T-helper 17 cell (primary cell): ENCODE results near the gene RAD51C. TPM values are rescaled to one million over a fixed set of nuclear protein-coding genes. Genes with fewer than 3 reads are reported as not detected.
A peak's percentile ranks its signal among the peaks of the same experiment; 100 is the strongest.
"Not testable (repeated sequence)": the region's sequence is repeated elsewhere in the genome, so short reads cannot be mapped to it uniquely, and the experiment has no call there.

ENCODE experiments used
- ATAC-seq: fragments of 150-1000 bp; cut with Tn5 transposase; 2 replicates; pipeline ENCODE4 v1.10.0; 2021; ENCODE audit warnings: mild to moderate bottlenecking, moderate library complexity
- DNase-seq, 3 donors: peaks; one replicate each; pipeline versions ENCODE4 v3.0.0 to v3.0.0-alpha.2; 2020 to 2021
- H3K9me3 ChIP-seq: one replicate; pipeline ENCODE4 v1.7.0; 2013; ENCODE audit warnings: low read length, mild to moderate bottlenecking; ENCODE audit not compliant: control insufficient read depth, poor library complexity, severe bottlenecking
- H3K27ac Mint-ChIP-seq: one replicate; pipeline ENCODE4 v1.8.0; 2022; ENCODE audit warnings: mild to moderate bottlenecking, moderate library complexity, mixed read lengths
- H3K27me3 Mint-ChIP-seq: one replicate; pipeline ENCODE4 v1.8.0; 2022; ENCODE audit warnings: mixed read lengths
- H3K36me3 Mint-ChIP-seq: one replicate; pipeline ENCODE4 v1.8.0; 2022; ENCODE audit warnings: low read depth, mixed read lengths
- H3K4me1 Mint-ChIP-seq: one replicate; pipeline ENCODE4 v1.8.0; 2022; ENCODE audit warnings: mild to moderate bottlenecking, mixed read lengths
- H3K4me3 Mint-ChIP-seq: one replicate; pipeline ENCODE4 v1.8.0; 2022; ENCODE audit warnings: mild to moderate bottlenecking, moderate library complexity, mixed read lengths
- total RNA-seq, 4 donors: library from RNA in 2 of 4; stranded (reverse) in 2 of 4; gene quantifications; one replicate each; pipeline ENCODE4 v1.2.3 and lab custom pipeline; 2022 to 2026

The RAD51C gene
- total RNA-seq (10 to 100 TPM in 1 of 2 donors, 1 to 10 TPM in 1; 6.3 to 16.0 TPM), total RNA-seq (lab: John Stamatoyannopoulos, UW) (7.8 to 20.6 reads per million in 2 donors)

DNA sequence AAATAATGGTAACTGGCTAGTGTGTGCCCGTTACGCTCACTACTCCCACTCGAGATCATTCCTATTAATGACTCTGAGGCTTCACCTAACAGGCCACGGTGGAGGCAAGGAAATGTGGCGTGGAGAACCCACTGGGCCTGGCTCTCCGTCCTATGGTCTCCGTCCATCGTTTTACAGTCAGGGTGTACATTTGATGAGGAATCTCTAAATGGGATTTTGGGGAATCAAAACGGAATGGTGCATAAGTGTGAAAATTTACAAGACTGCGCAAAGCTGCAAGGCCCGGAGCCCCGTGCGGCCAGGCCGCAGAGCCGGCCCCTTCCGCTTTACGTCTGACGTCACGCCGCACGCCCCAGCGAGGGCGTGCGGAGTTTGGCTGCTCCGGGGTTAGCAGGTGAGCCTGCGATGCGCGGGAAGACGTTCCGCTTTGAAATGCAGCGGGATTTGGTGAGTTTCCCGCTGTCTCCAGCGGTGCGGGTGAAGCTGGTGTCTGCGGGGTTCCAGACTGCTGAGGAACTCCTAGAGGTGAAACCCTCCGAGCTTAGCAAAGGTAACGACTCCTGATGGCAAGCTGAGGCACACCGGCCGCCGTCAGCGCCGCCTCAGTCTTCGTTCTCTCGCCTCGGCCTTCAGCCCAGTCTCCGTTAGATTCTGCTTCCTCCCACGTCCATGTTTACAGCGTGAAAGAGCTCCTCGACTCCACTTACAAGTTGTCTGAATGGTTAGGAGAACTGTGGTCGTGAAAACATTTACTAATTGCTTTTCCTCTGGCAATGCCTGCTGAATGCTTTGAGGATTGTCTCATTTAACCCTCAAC lies at the start of gene RAD51C:
Gene RAD51C, plus strand, starts transcription at position 364 of the 817 bp plus-strand sequence. Its CDS starts 42 bp downstream, at position 406.
- no peaks in the 10 kb centered on the region for H3K9me3 ChIP-seq
- ATAC-seq (peak; percentile 99), DNase-seq (peak; percentile 61 to 77 (median 62))
- H3K27ac Mint-ChIP-seq = peak within 1 kb of the TSS; percentile 98
- no peaks in the 10 kb centered on the region for H3K27me3 Mint-ChIP-seq
- H3K36me3 Mint-ChIP-seq = no peaks in the 10 kb centered on the region
- peaks cover 23% of the 10 kb centered on the region for H3K4me1 Mint-ChIP-seq
- peak within 1 kb of the TSS; percentile 96 for H3K4me3 Mint-ChIP-seq

DNA sequence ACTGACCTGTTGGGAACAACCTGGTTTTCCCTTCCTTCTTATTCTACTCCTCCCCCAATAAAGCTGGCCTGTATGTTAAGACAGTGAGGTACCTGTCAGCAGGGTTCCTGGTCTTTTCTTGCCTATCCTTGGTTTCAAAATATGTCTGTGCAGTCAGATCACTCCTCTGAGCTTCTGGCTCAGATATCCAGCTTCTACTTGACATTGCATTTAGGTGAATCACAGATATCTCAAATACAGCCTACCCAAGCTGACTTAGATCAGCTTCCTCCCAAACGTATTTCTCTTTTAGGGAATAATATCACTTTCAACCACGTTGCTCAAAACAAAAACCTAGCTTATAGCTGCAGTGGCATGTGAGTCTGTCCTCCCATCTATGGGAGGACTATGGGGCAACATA lies 49.3 kb upstream of the RAD51C start:
- Mint-ChIP-seq H3K27me3 (peaks cover 4% of the 10 kb centered on the region), H3K27ac (no peak overlapping the region), H3K4me3 (no peak overlapping the region), H3K4me1 (peaks cover 8% of the 10 kb centered on the region), H3K36me3 (no peaks in the 10 kb centered on the region)
- no peak for ATAC-seq
- no peak for DNase-seq
- no peaks in the 10 kb centered on the region for H3K9me3 ChIP-seq

DNA sequence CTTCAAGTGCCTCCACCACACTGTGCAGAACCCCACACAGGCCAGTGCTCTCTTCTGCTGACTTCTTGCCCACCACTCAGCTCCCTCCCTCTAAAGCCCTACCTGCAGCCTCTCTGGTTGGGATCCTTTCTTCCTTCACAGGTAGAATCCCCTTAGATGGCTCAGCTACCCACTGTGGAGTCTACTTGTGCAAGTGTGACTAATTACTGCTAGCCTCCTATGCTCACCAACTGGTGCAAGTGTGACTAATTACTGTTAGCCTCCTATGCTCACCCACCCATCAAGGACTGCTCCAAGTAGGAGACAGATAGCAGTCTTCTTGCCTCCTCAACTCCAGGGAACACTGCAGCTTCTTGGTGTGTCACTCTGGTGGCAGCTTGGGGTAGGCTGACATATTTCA lies 44.2 kb upstream of the RAD51C start:
- no peaks in the 10 kb centered on the region for H3K27me3 Mint-ChIP-seq
- H3K4me3 Mint-ChIP-seq = no peak overlapping the region
- no peak for ATAC-seq
- DNase-seq = no peak
- no peaks in the 10 kb centered on the region for H3K36me3 Mint-ChIP-seq
- H3K27ac Mint-ChIP-seq = no peak overlapping the region
- H3K9me3 ChIP-seq = no peaks in the 10 kb centered on the region
- H3K4me1 Mint-ChIP-seq = peaks cover 4% of the 10 kb centered on the region

DNA sequence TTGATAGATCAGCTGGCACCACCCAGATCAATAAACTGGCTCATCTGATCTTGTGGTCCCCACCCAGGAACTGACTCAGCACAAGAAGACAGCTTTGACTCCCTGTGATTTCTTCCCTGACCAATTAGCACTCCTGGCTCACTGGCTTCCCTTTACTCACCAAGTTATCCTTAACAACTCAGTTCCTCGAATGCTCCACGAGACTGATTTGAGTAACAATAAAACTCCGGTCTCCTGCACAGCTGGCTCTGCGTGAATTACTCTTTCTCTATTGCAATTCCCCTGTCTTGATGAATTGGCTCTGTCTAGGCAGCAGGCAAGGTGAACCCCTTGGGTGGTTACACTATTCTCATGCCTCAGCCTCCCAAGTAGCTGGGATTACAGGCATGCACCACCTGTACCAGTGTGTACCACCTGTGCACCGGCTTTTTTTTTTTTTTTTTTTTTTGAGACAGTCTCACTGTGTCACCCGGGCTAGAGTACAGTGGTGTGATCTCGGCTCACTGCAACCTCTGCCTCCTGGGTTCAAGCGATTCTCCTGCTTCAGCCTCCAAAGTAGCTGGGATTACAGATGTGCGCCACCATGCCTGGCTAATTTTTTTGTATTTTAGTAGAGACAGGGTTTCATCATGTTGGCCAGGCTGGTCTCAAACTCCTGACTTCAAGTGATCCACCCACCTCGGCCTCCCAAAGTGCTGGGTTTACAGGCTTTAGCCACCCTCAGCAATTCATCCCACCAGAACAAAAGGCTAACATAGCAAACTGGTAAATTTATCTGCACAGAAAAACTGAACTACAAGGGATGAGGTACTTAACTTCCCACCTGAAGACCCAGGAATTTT lies 34.2 kb upstream of the RAD51C start:
- Mint-ChIP-seq H3K4me3 (peak overlapping the region; percentile 88), H3K27ac (peak overlapping the region; percentile 96), H3K4me1 (peaks cover 12% of the 10 kb centered on the region)
- H3K36me3 Mint-ChIP-seq, DNase-seq, ATAC-seq, H3K9me3 ChIP-seq, H3K27me3 Mint-ChIP-seq: not testable (repeated sequence)

DNA sequence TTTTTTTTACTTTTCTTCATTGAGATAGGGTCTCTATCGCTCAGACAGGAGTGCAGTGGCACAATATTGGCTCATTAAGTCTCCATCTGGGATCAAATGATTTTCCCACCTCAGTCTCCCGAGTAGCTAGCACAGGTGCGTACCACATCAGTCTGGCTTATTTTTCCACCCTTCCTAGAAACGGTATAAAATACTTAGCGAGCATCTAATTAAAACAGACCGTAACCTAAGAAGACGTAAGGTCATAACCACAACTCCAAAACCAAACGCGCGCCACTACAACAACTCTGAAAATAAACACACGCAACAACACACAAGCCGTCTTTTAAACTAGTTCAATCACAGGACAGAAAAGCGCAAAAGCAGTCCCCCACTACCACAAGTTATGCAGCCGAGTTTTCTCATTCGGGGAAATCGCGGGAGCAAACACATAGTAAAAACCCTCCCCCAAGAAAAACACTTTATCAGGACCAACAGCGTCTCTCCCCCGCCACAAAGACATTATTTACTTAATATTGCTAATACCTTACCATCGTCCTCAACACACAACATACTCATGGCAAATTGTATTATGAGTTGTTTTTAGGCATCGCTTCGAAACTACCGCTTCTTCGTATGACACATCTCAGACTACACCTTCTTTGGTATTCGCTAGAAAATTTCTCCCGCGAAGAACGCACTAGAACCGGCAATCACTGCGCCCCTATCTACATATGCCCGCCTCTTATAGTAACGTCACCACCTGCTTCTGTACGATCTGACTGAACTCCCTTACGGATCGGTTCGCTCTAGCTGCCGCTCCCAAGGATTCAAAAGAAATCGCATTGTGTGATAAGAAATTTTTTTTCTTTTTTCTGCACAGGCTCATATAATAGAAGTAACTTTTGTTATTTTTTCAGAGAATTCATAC lies 33.3 kb upstream of the RAD51C start:
- H3K4me3 Mint-ChIP-seq = peak overlapping the region; percentile 88
- H3K9me3 ChIP-seq = no peaks in the 10 kb centered on the region
- H3K4me1 Mint-ChIP-seq = peaks cover 12% of the 10 kb centered on the region
- peaks cover 4% of the 10 kb centered on the region for H3K27me3 Mint-ChIP-seq
- ATAC-seq (peak; percentile 85), DNase-seq (peak; percentile 32 to 70 (median 57))
- H3K27ac Mint-ChIP-seq = peak overlapping the region; percentile 96
- no peaks in the 10 kb centered on the region for H3K36me3 Mint-ChIP-seq

DNA sequence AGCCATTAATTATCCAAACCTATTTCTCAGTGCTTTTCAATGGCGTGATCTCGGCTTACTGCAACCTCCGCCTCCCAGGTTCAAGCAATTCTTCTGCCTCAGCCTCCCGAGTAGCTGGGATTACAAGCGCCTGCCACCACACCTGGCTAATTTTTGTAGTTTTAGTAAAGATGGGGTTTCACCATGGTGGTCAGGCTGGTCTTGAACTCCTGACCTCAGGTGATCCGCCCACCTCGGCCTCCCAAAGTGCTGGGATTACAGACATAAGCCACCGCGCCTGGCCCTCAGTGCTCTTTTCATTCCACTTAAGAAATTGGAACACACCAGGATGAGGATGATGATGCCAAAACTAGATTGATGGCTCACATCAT lies 32.7 kb upstream of the RAD51C start:
- H3K27ac Mint-ChIP-seq = peak overlapping the region; percentile 96
- peak overlapping the region; percentile 88 for H3K4me3 Mint-ChIP-seq
- peaks cover 12% of the 10 kb centered on the region for H3K4me1 Mint-ChIP-seq
- ATAC-seq = peak; percentile 4
- H3K36me3 Mint-ChIP-seq, H3K27me3 Mint-ChIP-seq, DNase-seq, H3K9me3 ChIP-seq: not testable (repeated sequence)

DNA sequence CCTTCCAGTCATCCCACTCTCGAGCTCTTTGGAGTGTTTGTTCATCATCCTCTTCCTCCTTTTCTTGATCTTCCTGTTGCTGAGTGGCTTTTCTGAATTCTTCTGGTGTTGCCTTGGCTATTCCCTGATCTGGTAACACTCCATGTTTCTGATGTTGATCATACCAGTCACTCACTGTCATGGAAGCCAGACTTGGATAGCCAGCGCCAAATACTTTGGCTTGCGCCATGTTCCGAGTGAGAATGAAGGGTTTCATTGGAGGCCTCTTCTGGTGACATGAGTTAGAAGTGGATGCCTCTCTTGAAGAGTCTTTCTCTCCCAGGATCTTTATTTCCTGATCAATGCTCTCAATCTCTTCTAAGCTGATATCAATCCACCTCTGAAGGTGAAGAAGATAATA lies 31.8 kb upstream of the RAD51C start:
- no peak for DNase-seq
- H3K9me3 ChIP-seq = no peaks in the 10 kb centered on the region
- Mint-ChIP-seq H3K27me3 (peaks cover 4% of the 10 kb centered on the region), H3K4me3 (peak overlapping the region; percentile 68), H3K4me1 (peaks cover 12% of the 10 kb centered on the region), H3K27ac (peak overlapping the region; percentile 37), H3K36me3 (no peaks in the 10 kb centered on the region)
- ATAC-seq = no peak

DNA sequence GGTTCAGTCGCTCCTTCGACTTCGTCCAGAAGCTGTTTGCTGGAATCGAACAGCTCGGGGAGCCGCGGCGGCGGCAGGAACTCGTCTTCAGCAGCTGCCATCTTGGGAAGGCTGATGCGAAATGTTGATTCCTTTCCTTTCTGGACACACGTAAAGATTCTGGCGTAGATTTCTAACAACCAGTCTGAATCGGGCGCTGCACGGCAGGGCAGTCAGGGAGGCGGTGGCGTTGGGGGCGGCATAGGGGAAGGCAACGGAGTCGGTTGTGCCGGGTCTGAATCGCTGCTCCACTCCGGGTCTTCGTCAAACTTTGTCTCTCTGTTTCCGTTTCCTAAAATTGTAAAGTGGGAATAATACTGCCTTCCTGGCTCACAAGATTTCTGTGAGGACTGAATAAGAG lies 30.9 kb upstream of the RAD51C start:
- peaks cover 14% of the 10 kb centered on the region for H3K4me1 Mint-ChIP-seq
- H3K27ac Mint-ChIP-seq = peak overlapping the region; percentile 37
- peaks cover 7% of the 10 kb centered on the region for H3K27me3 Mint-ChIP-seq
- no peaks in the 10 kb centered on the region for H3K9me3 ChIP-seq
- H3K4me3 Mint-ChIP-seq = no peak overlapping the region
- no peaks in the 10 kb centered on the region for H3K36me3 Mint-ChIP-seq
- DNase-seq = no peak
- no peak for ATAC-seq

DNA sequence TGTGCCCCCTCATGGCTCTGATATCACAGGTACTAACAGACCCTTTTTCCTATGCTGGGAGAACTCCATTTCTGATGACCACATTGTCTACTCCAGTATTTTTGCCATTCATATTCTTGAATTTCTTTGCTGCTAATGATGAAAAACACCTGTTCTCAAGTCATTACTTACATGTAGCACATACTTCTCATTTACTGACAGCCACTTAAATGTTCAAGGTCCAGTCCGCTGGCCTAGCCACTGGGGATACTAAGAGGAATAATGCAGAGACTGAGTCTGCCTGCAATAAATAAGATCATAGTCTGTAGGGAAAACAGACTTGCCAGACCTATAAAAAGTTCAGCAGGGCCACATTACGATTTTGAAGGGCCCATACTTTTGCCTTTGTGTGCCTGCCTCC lies 28.1 kb upstream of the RAD51C start:
- no peaks in the 10 kb centered on the region for H3K36me3 Mint-ChIP-seq
- H3K4me1 Mint-ChIP-seq = peaks cover 8% of the 10 kb centered on the region
- no peak overlapping the region for H3K27ac Mint-ChIP-seq
- H3K4me3 Mint-ChIP-seq = no peak overlapping the region
- ATAC-seq (no peak), DNase-seq (no peak)
- H3K9me3 ChIP-seq = no peaks in the 10 kb centered on the region
- peaks cover 24% of the 10 kb centered on the region for H3K27me3 Mint-ChIP-seq

DNA sequence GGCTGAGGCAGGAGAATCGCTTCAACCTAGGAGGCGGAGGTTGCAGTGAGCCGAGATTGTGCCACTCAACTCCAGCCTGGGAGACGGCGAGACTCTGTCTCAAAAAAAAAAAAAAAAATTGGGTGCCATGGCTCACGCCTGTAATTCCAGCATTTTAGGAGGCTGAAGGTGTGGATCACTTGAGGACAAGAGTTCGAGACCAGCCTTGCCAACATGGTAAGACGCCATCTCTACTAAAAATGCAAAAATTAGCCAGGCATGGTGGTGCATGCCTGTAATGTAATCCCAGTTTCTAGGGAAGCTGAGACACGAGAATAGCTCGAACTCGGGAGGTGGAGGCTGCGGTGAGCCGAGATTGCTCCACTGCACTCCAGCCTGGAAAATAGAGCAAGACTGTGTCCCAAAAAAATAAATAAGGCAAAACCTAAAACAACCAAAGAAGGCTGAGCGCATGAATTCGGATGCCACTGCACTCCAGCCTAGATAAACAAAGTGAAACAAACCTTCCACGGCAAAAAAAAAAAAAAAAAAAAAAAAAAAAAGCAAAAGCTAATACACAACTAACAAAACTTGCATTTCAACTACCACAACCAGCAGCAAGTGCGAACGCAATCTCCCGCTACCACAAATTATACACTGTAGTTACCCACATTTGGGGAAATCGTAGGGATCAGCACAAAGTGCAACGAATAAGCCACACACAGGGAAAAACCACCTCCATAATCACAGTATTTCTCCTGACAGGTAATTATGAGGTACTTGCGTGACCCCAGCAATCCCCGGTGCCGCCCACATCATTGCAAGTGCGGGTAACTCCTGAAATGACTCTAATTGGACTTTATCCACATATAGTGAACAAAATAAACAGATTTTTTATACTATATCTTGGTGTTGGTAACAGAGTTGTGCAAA lies 26.2 kb upstream of the RAD51C start:
- no peaks in the 10 kb centered on the region for H3K36me3 Mint-ChIP-seq
- ATAC-seq (peak; percentile 23), DNase-seq (no peak)
- peak overlapping the region; percentile 83 for H3K4me3 Mint-ChIP-seq
- peak overlapping the region; percentile 89 for H3K27ac Mint-ChIP-seq
- peaks cover 20% of the 10 kb centered on the region for H3K27me3 Mint-ChIP-seq
- H3K9me3 ChIP-seq = no peaks in the 10 kb centered on the region
- peaks cover 10% of the 10 kb centered on the region for H3K4me1 Mint-ChIP-seq

DNA sequence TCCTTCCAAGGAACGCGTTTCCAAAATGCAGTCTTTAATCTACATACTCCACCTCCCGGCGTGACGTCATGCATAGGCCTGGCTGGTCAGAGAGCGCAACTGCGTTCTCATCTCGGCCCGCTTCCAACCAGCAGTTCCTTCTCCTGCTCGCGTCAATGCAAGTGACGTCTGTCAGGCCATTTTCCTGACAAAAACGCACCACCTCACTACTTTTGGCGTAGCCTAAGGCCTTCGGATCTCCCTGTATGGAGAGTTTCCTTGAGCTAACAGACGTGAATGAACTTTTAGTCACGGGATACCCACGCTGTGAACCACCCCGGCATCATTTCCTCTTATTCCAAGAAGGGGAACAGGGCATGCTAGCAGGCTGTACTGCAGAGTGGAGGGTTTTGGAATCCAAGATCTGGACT lies 25.5 kb upstream of the RAD51C start:
- H3K27ac Mint-ChIP-seq = peak overlapping the region; percentile 89
- H3K4me3 Mint-ChIP-seq = peak overlapping the region; percentile 83
- H3K27me3 Mint-ChIP-seq = peaks cover 23% of the 10 kb centered on the region
- peak; percentile 73 for ATAC-seq
- peaks cover 10% of the 10 kb centered on the region for H3K4me1 Mint-ChIP-seq
- H3K36me3 Mint-ChIP-seq = no peaks in the 10 kb centered on the region
- DNase-seq = peak in 2 of 3 donors; percentile 21
- H3K9me3 ChIP-seq = no peaks in the 10 kb centered on the region
